ENCODE results near the gene PARP1. TPM values are rescaled to one million over a fixed set of nuclear protein-coding genes. Genes with fewer than 3 reads are reported as not detected.

The PARP1 gene
- total RNA-seq, 4 donors from 2014 or later: 30.9 to 65.1 (median 48.2) TPM

GRCh38 chr1:226384040-226384439, 23.9 kb downstream of the PARP1 start:
- no peak overlapping the region for H3K4me3 ChIP-seq (ENCODE audit: low read depth, poor library complexity, severe bottlenecking)
- TF ChIP-seq POLR2A (IDR thresholded peaks at IDR 0.05) (no peak), CTCF (IDR thresholded peaks at IDR 0.05) (no peak)
- peak in 1 of 2 donors; percentile 25 for DNase-seq (ENCODE audit: low spot score in 2 of 2)
- intact Hi-C loops (cut with DNase I; ENCODE audit: low total_unique reads): no loop called here
- WGBS, 2 donors: 91 to 94% methylated on average over 4 of the region's 4 CpGs

- 81 to 87% methylated on average over 5 of the region's 5 CpGs for WGBS, 2 donors
- TF ChIP-seq POLR2A (IDR thresholded peaks at IDR 0.05): no peak
- TF ChIP-seq CTCF (IDR thresholded peaks at IDR 0.05): no peak
- intact Hi-C loops (cut with DNase I; ENCODE audit: low total_unique reads): no loop called here
- peak in 1 of 2 donors; percentile 46 for DNase-seq (ENCODE audit: low spot score in 2 of 2)
- H3K4me3 ChIP-seq (ENCODE audit: low read depth, poor library complexity, severe bottlenecking): no peak overlapping the region
Measured at GRCh38 chr1:226382030-226382429, 25.9 kb downstream of the PARP1 start.

GRCh38 chr1:226381226-226381998, 26.5 kb downstream of the PARP1 start:
- peak in 1 of 2 donors; percentile 42 for DNase-seq (ENCODE audit: low spot score in 2 of 2)
- TF ChIP-seq CTCF (IDR thresholded peaks at IDR 0.05) (no peak), POLR2A (IDR thresholded peaks at IDR 0.05) (no peak)
- intact Hi-C loops (cut with DNase I; ENCODE audit: low total_unique reads): no loop called here
- 95% methylated on average over 15 of the region's 15 CpGs for WGBS, 2 donors
- no peak overlapping the region for H3K4me3 ChIP-seq (ENCODE audit: low read depth, poor library complexity, severe bottlenecking)

- H3K4me3 ChIP-seq (ENCODE audit: low read depth, poor library complexity, severe bottlenecking): no peak overlapping the region
- WGBS, 2 donors: 80 to 90% methylated on average over 2 of the region's 2 CpGs
- TF ChIP-seq CTCF (IDR thresholded peaks at IDR 0.05): no peak
- no peak for DNase-seq (ENCODE audit: low spot score in 2 of 2)
- intact Hi-C loops (cut with DNase I; ENCODE audit: low total_unique reads): no loop called here
Measured at GRCh38 chr1:226378071-226378470, 29.8 kb downstream of the PARP1 start.

GRCh38 chr1:226376300-226376699, 31.6 kb downstream of the PARP1 start:
- H3K4me3 ChIP-seq (ENCODE audit: low read depth, poor library complexity, severe bottlenecking): no peak overlapping the region
- intact Hi-C loops (cut with DNase I; ENCODE audit: low total_unique reads): no loop called here
- no peak for DNase-seq (ENCODE audit: low spot score in 2 of 2)
- TF ChIP-seq CTCF (IDR thresholded peaks at IDR 0.05): no peak
- no peak for TF ChIP-seq POLR2A (IDR thresholded peaks at IDR 0.05)
- 88 to 92% methylated on average over 3 of the region's 3 CpGs for WGBS, 2 donors

- 85 to 88% methylated on average over 7 of the region's 7 CpGs for WGBS, 2 donors
- intact Hi-C loops (cut with DNase I; ENCODE audit: low total_unique reads): no loop called here
- DNase-seq (ENCODE audit: low spot score in 2 of 2): peak in 1 of 2 donors; percentile 63
- TF ChIP-seq CTCF (IDR thresholded peaks at IDR 0.05) (no peak), POLR2A (IDR thresholded peaks at IDR 0.05) (no peak)
- no peak overlapping the region for H3K4me3 ChIP-seq (ENCODE audit: low read depth, poor library complexity, severe bottlenecking)
Measured at GRCh38 chr1:226373376-226373775, 34.5 kb downstream of the PARP1 start.

Data from lower leg skin (tissue), 4 donors.